Measurements from ENCODE around the gene VSIG2. TPM values are rescaled to one million over a fixed set of nuclear protein-coding genes. Genes with fewer than 3 reads are reported as not detected.

VSIG2 gene
- total RNA-seq, 1 donor from 2014 or later, result 1.3 TPM

GRCh38 chr11:124724979-124725718, 26.9 kb downstream of the VSIG2 start:
- ATAC-seq (peak; percentile 87), DNase-seq (ENCODE audit: low spot score) (no peak)

- ATAC-seq, result no peak
Observed at GRCh38 chr11:124722176-124722575, 29.9 kb downstream of the VSIG2 start.

GRCh38 chr11:124719534-124719933, 32.5 kb downstream of the VSIG2 start:
- DNase-seq (ENCODE audit: low spot score), result no peak
- ATAC-seq, result no peak

More at GRCh38 chr11:124722176-124722575, 29.9 kb downstream of the VSIG2 start:
- DNase-seq (ENCODE audit: low spot score), result no peak

GRCh38 chr11:124718801-124719200, 33.3 kb downstream of the VSIG2 start:
- no peak for ATAC-seq
- no peak for DNase-seq (ENCODE audit: low spot score)

- DNase-seq (ENCODE audit: low spot score), result no peak
- ATAC-seq, result peak; percentile 61
Observed at GRCh38 chr11:124717786-124718651, 34.0 kb downstream of the VSIG2 start.

- peak; percentile 54 for ATAC-seq
- DNase-seq (ENCODE audit: low spot score), result no peak
Observed at GRCh38 chr11:124717421-124717785, 34.7 kb downstream of the VSIG2 start.

- DNase-seq (ENCODE audit: low spot score) (no peak), ATAC-seq (no peak)
Observed at GRCh38 chr11:124716591-124716990, 35.5 kb downstream of the VSIG2 start.

- ATAC-seq, result no peak
- DNase-seq (ENCODE audit: low spot score), result no peak
Observed at GRCh38 chr11:124712392-124712791, 39.7 kb downstream of the VSIG2 start.

GRCh38 chr11:124707829-124708228, 44.2 kb downstream of the VSIG2 start:
- DNase-seq (ENCODE audit: low spot score), result no peak

GRCh38 chr11:124700028-124700427, 52.0 kb downstream of the VSIG2 start:
- ATAC-seq, result no peak

More at GRCh38 chr11:124707829-124708228, 44.2 kb downstream of the VSIG2 start:
- ATAC-seq, result no peak

GRCh38 chr11:124699547-124699946, 52.5 kb downstream of the VSIG2 start:
- ATAC-seq, result no peak
- no peak for DNase-seq (ENCODE audit: low spot score)

More at GRCh38 chr11:124700028-124700427, 52.0 kb downstream of the VSIG2 start:
- no peak for DNase-seq (ENCODE audit: low spot score)

Other genes starting within 250 kb of the VSIG2 start
- gene OR8B12, start 208.6 kb downstream of the VSIG2 start, total RNA-seq, result not detected
- gene OR8A1, start 182.3 kb downstream of the VSIG2 start, total RNA-seq, result not detected
- gene PANX3, start 140.8 kb downstream of the VSIG2 start, total RNA-seq, result not detected
- gene TBRG1, start 129.4 kb downstream of the VSIG2 start, total RNA-seq, result 23.3 TPM
- 34.4 TPM for gene SIAE, start 78.5 kb downstream of the VSIG2 start, total RNA-seq
- gene SPA17, start 78.4 kb downstream of the VSIG2 start, total RNA-seq, result 0.86 TPM
- gene NRGN, start 12.3 kb downstream of the VSIG2 start, total RNA-seq, result 1.4 TPM
- 10.5 TPM for gene ESAM, start 10.0 kb upstream of the VSIG2 start, total RNA-seq
- gene MSANTD2, start 48.2 kb upstream of the VSIG2 start, total RNA-seq, result 4.9 TPM
- gene ROBO3, start 113.2 kb upstream of the VSIG2 start, total RNA-seq, result 1.5 TPM
- gene ROBO4, start 145.6 kb upstream of the VSIG2 start, total RNA-seq, result 6.3 TPM
- not detected for gene HEPN1, start 167.0 kb upstream of the VSIG2 start, total RNA-seq
- gene HEPACAM, start 183.8 kb upstream of the VSIG2 start, total RNA-seq, result 27.2 TPM
- 0.48 TPM for gene CCDC15, start 201.9 kb upstream of the VSIG2 start, total RNA-seq